ENCODE data around the gene YIPF2. TPM values are rescaled to one million over a fixed set of nuclear protein-coding genes. Genes with fewer than 3 reads are reported as not detected.

The YIPF2 gene
- polyA plus RNA-seq, 1 of the 3 experiments (the other 2 are of a cell fraction): 61.3 TPM

- ChIA-PET CTCF (interaction anchor here (2.4 kb wide), 1 partner anchor 11 kb away, joined by 12 read pairs; no protein-coding TSS in a partner anchor), POLR2A (no interaction called here)
- Histone ChIP-seq H3K4me3 (ENCODE audit: low read depth in 2 of 2, low read length in 1 of 2) (no peak overlapping the region), H3K9ac (no peak overlapping the region), H3K4me2 (no peak overlapping the region), H3K27ac (ENCODE audit: low read depth in 2 of 2, low read length in 1 of 2) (no peak overlapping the region), H3K36me3 (replicated peaks in 1 of 2; ENCODE audit: control insufficient read depth in 1 of 2, insufficient read depth in 2 of 2, low read length in 1 of 2) (no peaks in the 10 kb centered on the region), H3K4me1 (ENCODE audit: control insufficient read depth in 1 of 2, insufficient read depth in 2 of 2, low read depth in 1 of 2, low read length in 1 of 2) (no peaks in the 10 kb centered on the region; a peak in 1 of 4 replicates), H3K79me2 (ENCODE audit: insufficient read depth) (no peaks in the 10 kb centered on the region), H3K9me3 (no peaks in the 10 kb centered on the region), H2AFZ (ENCODE audit: low read depth) (no peak overlapping the region), H3K27me3 (ENCODE audit: insufficient read depth) (no peaks in the 10 kb centered on the region), H3K9me2 (no peaks in the 10 kb centered on the region), H4K20me1 (ENCODE audit: insufficient read depth) (no peaks in the 10 kb centered on the region), H3F3A (replicated peaks; ENCODE audit: insufficient read depth) (no peaks in the 10 kb centered on the region)
- WGBS (ENCODE audit: low lambda C conversion rate): 97% methylated on average over 6 of the region's 6 CpGs
- TF ChIP-seq CTCF (IDR thresholded peaks at IDR 0.05) (no peak), TAF1 (IDR thresholded peaks at IDR 0.05; ENCODE audit: borderline replicate concordance, low read depth, low read length) (no peak), MXI1 (IDR thresholded peaks at IDR 0.05; ENCODE audit: low read depth, low read length) (no peak), RXRA (IDR thresholded peaks at IDR 0.05; ENCODE audit: borderline replicate concordance, low read depth) (no peak), PBX3 (IDR thresholded peaks at IDR 0.05) (no peak), SMC3 (IDR thresholded peaks at IDR 0.05; ENCODE audit: low read depth, low read length) (no peak), ELF1 (IDR thresholded peaks at IDR 0.05) (no peak), TEAD4 (IDR thresholded peaks at IDR 0.05; ENCODE audit: borderline replicate concordance, insufficient read depth) (no peak), JUND (IDR thresholded peaks at IDR 0.05) (no peak), GATA2 (CRISPR knock-in tag; IDR thresholded peaks at IDR 0.05) (no peak), NFIC (IDR thresholded peaks at IDR 0.05; ENCODE audit: borderline replicate concordance) (no peak), RAD21 (IDR thresholded peaks at IDR 0.05; ENCODE audit: low read length) (no peak), EZH2phosphoT487 (IDR thresholded peaks at IDR 0.05; ENCODE audit: borderline replicate concordance, low read depth) (no peak), RCOR1 (IDR thresholded peaks at IDR 0.05; ENCODE audit: low read length) (no peak), YY1 (IDR thresholded peaks at IDR 0.05; ENCODE audit: low read depth) (no peak), IRF3 (IDR thresholded peaks at IDR 0.05; ENCODE audit: low read depth, low read length) (no peak), MEF2A (IDR thresholded peaks at IDR 0.05; ENCODE audit: borderline replicate concordance, low read depth) (no peak), CHD2 (IDR thresholded peaks at IDR 0.05; ENCODE audit: low read length, partially characterized antibody) (no peak)
- no peak for DNase-seq
These were observed 24.4 kb upstream of the YIPF2 start for GRCh38 chr19:10952809-10953208.
